Cardiac muscle cell (in vitro differentiated cells and primary cell): ENCODE results near the gene C12orf75. TPM values are rescaled to one million over a fixed set of nuclear protein-coding genes. Genes with fewer than 3 reads are reported as not detected.

Experiments used
- DNase-seq, 2 donors: peaks; one replicate each; pipeline versions ENCODE4 v3.0.0 to v3.0.0-alpha.2; 2010 to 2017; ENCODE audit warnings: low read depth in 1 of 2, low spot score in 1 of 2
- H3K27ac ChIP-seq: fragments of 200-600 bp; sonication (generic); 2 replicates; pipeline ENCODE4 v1.5.1; 2016
- H3K27me3 ChIP-seq: fragments of 200-600 bp; sonication (generic); 2 replicates; pipeline ENCODE4 v1.6.0; 2016; ENCODE audit warnings: control low read depth
- H3K36me3 ChIP-seq: fragments of 200-600 bp; sonication (generic); 2 replicates; pipeline ENCODE4 v1.5.1; 2016; ENCODE audit warnings: control low read depth
- H3K4me1 ChIP-seq: fragments of 200-600 bp; sonication (generic); 2 replicates; pipeline ENCODE4 v1.8.1; 2017; ENCODE audit warnings: low read depth, mild to moderate bottlenecking, mixed run types
- H3K4me3 ChIP-seq: fragments of 200-600 bp; sonication (generic); 2 replicates; pipeline ENCODE4 v1.5.1; 2016; ENCODE audit warnings: mild to moderate bottlenecking
- H3K9me3 ChIP-seq: fragments of 200-600 bp; sonication (generic); 2 replicates; pipeline ENCODE4 v1.5.1; 2017; ENCODE audit warnings: low read depth, mild to moderate bottlenecking, control low read depth
- polyA plus RNA-seq: library from polyadenylated mRNA; unstranded; fragments of >200 nt; fragmentation: Nextera tagmentation; extraction: Ambion mirVana; gene quantifications from 2 replicates; pipeline ENCODE4 v1.2.1, GENCODE V29; 2016
- total RNA-seq: library from RNA; depleted of rRNA; stranded (reverse); fragments of >200 nt; gene quantifications from 2 replicates; pipeline ENCODE4 v1.2.3, GENCODE V29; 2016
- TF ChIP-seq, protein P1 (sequence below): IDR thresholded peaks from 2 replicates; pipeline ENCODE4 v1.5.1; 2012; ENCODE audit warnings: low read depth, mild to moderate bottlenecking, low read length

Gene C12orf75
- total and polyA plus RNA-seq, 2 experiments from 2014 or later: 39.3 to 106 TPM

DNA sequence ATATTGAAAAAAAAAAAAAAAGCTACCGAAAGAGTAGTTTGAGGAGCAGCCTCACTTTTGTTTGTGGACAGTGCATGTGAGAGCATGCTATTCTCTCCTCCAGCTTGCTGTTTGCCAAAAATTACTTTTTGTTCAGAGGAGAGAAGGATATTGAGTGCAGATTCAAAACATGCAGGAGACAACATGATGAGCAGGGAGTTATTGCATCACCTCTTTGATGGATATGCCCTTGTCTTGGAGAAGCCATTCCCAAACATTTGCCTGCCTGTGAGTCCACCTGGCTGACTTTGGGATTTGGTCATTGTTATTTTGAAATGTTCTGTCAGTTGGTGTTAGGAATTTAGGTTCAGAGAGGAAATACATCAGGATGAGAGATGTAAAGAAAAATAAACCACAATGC, 2.4 kb downstream of the C12orf75 start:
- Histone ChIP-seq H3K4me3 (no peak overlapping the region), H3K36me3 (no peaks in the 10 kb centered on the region), H3K4me1 (peaks cover 40% of the 10 kb centered on the region), H3K27me3 (peaks cover 21% of the 10 kb centered on the region), H3K27ac (no peak overlapping the region), H3K9me3 (no peaks in the 10 kb centered on the region)
- TF ChIP-seq, protein P1, sequence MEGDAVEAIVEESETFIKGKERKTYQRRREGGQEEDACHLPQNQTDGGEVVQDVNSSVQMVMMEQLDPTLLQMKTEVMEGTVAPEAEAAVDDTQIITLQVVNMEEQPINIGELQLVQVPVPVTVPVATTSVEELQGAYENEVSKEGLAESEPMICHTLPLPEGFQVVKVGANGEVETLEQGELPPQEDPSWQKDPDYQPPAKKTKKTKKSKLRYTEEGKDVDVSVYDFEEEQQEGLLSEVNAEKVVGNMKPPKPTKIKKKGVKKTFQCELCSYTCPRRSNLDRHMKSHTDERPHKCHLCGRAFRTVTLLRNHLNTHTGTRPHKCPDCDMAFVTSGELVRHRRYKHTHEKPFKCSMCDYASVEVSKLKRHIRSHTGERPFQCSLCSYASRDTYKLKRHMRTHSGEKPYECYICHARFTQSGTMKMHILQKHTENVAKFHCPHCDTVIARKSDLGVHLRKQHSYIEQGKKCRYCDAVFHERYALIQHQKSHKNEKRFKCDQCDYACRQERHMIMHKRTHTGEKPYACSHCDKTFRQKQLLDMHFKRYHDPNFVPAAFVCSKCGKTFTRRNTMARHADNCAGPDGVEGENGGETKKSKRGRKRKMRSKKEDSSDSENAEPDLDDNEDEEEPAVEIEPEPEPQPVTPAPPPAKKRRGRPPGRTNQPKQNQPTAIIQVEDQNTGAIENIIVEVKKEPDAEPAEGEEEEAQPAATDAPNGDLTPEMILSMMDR: no peak
- no peak for DNase-seq

DNA sequence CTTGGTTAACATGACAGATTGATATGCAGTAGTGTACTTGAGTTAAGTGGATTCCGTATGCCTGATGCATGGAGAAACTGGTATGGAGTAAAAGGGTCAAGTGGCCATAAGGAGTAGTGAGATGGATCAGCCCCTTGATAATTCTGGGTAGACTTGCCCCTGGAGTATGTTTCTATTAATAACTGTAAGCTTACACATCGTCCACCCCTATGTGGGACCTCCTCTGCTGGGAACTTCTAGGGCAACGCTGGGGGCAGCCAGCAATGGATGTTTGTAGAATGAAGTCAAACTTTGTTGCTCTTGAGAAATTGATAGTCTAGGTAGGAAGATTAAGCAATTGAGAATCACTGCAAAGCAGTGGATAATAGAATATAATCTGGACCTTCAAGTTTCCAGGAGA, 3.5 kb downstream of the C12orf75 start:
- H3K36me3 ChIP-seq: no peaks in the 10 kb centered on the region
- H3K4me1 ChIP-seq: peaks cover 40% of the 10 kb centered on the region
- no peak overlapping the region for H3K27ac ChIP-seq
- H3K27me3 ChIP-seq: peaks cover 10% of the 10 kb centered on the region
- H3K9me3 ChIP-seq: no peaks in the 10 kb centered on the region
- TF ChIP-seq, protein P1: no peak
- no peak overlapping the region for H3K4me3 ChIP-seq
- DNase-seq: peak; percentile 30 to 91

DNA sequence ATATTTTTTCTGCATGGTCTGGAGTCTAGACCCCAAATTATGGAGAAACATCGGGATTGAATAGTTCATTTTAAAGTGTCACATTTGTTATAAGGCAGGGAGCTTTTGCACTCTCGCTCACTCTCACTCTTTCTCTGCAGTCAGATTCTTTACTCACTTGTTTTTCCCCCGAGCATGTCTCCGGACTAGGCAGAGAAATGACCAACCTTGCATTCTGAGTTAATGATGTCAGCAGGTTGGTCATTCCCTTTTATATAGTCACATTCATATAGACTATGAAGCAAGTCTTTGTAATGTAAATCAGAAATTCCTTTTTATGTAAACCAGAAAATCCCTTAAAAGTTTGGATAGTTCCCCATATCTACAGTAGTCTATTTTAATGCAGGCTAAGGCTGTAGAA, 4.1 kb downstream of the C12orf75 start:
- Histone ChIP-seq H3K4me1 (peaks cover 40% of the 10 kb centered on the region), H3K9me3 (no peaks in the 10 kb centered on the region), H3K4me3 (no peak overlapping the region), H3K36me3 (no peaks in the 10 kb centered on the region), H3K27ac (no peak overlapping the region), H3K27me3 (peaks cover 5% of the 10 kb centered on the region)
- DNase-seq: no peak
- TF ChIP-seq, protein P1: no peak

DNA sequence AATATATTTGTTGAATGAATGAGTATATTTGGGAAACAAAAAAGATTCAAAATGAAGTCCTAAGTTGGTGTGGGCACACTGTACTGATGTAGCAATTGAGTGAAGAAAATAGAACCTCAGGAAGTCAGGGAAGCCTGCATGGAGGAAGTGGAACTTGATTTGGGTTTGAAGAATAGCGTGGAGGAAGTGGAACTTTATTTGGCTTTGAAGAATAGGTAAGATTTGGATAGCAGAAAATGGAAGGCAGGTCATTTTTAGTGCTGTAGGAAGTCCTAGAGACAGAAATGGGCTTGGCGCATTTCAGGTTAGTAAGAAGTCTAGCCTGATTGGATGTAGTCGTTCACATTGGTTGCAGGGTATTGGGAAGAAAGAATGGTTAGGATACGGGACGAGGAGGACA, 5.4 kb downstream of the C12orf75 start:
- Histone ChIP-seq H3K36me3 (no peaks in the 10 kb centered on the region), H3K27ac (no peak overlapping the region), H3K4me3 (no peak overlapping the region), H3K4me1 (peaks cover 40% of the 10 kb centered on the region), H3K27me3 (no peaks in the 10 kb centered on the region), H3K9me3 (no peaks in the 10 kb centered on the region)
- TF ChIP-seq, protein P1: no peak
- DNase-seq: no peak

DNA sequence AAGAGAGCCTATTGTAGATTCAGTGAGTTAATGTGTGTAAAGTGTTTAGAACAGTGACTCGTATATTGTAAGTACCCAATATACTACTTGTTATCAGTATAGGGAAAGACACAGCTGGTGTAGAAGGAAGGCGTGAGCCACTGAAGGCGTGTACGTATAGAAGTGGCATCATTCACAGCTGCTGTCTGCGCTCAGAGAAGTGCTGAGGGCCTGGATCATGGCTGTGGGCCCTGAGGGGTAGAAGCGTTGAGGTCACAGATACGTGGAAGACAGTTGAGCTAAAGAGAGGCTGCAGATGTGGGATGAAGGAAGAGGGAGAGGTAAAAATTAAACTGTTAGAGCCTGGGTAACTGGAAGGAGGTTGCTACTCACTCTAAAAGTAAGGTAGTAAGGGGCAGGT, 5.9 kb downstream of the C12orf75 start:
- H3K9me3 ChIP-seq: no peaks in the 10 kb centered on the region
- TF ChIP-seq, protein P1: no peak
- no peak overlapping the region for H3K4me3 ChIP-seq
- peaks cover 40% of the 10 kb centered on the region for H3K4me1 ChIP-seq
- H3K36me3 ChIP-seq: no peaks in the 10 kb centered on the region
- no peaks in the 10 kb centered on the region for H3K27me3 ChIP-seq
- H3K27ac ChIP-seq: no peak overlapping the region
- peak in 1 of 2 donors; percentile 64 for DNase-seq

DNA sequence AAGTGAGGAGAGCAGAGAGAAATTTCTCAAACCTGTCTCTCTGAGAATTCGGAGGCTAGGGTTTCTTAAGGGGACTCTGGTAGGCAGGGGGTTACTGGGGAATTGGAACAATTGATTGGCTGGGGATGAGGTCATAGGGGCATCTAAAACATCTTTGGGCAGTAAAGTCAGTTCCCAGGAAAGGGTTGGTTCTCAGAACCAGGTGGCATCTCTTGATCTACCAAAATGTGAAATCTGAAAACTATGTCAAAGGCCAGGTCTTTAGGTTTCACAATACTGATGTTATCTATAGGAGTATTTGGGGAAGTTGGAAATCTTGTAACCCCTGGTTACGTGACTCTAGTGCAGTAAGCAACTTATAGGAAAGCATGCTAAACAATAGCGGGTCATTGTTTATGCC, 6.9 kb downstream of the C12orf75 start:
- H3K4me3 ChIP-seq: no peak overlapping the region
- H3K27ac ChIP-seq: no peak overlapping the region
- DNase-seq: no peak
- TF ChIP-seq, protein P1: no peak
- H3K4me1 ChIP-seq: peaks cover 34% of the 10 kb centered on the region
- no peaks in the 10 kb centered on the region for H3K36me3 ChIP-seq
- no peaks in the 10 kb centered on the region for H3K9me3 ChIP-seq
- no peaks in the 10 kb centered on the region for H3K27me3 ChIP-seq
